Erythroblast (primary cell): ENCODE results near the gene PEX6.

Experiments used
- GATA1 ChIP-seq: IDR thresholded peaks from 2 replicates; pipeline ENCODE4 v1.6.1; 2011; ENCODE audit warnings: low read depth, mild to moderate bottlenecking, control low read depth, low read length, moderate library complexity
- POLR2A ChIP-seq: IDR thresholded peaks from 2 replicates; pipeline ENCODE4 v1.6.1; 2011; ENCODE audit warnings: mild to moderate bottlenecking, low read length

DNA sequence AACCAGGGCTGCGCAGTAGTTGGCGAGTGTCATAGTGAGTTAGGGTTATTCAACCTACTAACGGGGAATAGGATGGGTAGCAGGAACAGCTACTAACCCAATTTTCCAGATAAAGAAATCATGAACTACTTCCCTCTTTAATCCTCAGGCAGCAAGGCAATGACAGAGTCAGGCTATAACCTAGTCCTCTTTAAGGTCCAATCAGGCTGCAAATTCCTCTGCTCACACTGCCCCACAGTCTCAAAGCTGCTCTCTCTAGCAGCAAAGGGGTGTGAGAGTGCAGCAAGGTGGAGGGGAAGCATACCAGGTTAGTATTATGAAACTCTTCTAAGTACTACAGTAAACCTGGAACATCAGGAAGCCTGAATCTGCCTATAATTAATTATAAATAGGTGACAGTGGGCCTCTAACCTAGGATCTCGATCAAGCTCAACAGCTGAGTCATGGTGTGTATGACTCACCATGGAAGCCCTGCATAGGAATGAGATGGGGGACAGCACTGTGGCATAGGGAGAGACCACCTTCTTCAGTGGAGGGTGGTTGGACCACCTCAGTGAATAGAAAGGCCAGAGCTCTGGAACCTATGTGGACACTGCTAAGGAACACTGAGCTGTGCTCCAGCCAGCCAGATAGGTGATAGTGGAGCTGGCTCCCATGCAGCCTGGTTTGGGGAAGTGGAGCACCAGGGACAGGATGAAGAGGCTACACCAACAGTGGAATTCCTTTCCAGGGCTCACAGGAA, 7.9 kb downstream of the PEX6 start:
- no peak for TF ChIP-seq POLR2A
- no peak for TF ChIP-seq GATA1
